H1 (cell line): Measurements from ENCODE around the gene RFPL2.

ENCODE experiments used
- BCL11A ChIP-seq, 2 experiments: IDR thresholded peaks; one replicate each; pipeline ENCODE4 v1.6.1; 2011; ENCODE audit warnings: low read depth in 2 of 2, low read length in 2 of 2, mild to moderate bottlenecking in 2 of 2
- CEBPB ChIP-seq: IDR thresholded peaks from 2 replicates; pipeline ENCODE4 v1.6.1; 2012; ENCODE audit warnings: low read depth, low read length
- CTCF ChIP-seq, 3 experiments: IDR thresholded peaks; 1 replicate in 2 of 3; 2 replicates in 1 of 3; pipeline versions ENCODE4 v1.5.1 to v1.6.1; 2011; ENCODE audit warnings: low read length in 3 of 3, mild to moderate bottlenecking in 3 of 3, inconsistent platforms in 2 of 3, low read depth in 1 of 3, moderate library complexity in 1 of 3; ENCODE audit not compliant: insufficient read depth in 1 of 3; ENCODE audit errors: control extremely low read depth in 1 of 3
- EP300 ChIP-seq, 2 experiments: IDR thresholded peaks; 1 replicate in 1 of 2; 2 replicates in 1 of 2; pipeline ENCODE4 v1.6.1; 2011 to 2012; ENCODE audit warnings: low read depth in 2 of 2, low read length in 2 of 2, mild to moderate bottlenecking in 2 of 2, borderline replicate concordance in 1 of 2, inconsistent platforms in 1 of 2, moderate library complexity in 1 of 2
- EZH2 ChIP-seq: fragments of 200-600 bp; sonication (generic); IDR thresholded peaks from 2 replicates; pipeline ENCODE4 v1.7.1; 2012; ENCODE audit warnings: low read depth, mild to moderate bottlenecking, moderate library complexity, low read length, inconsistent platforms; ENCODE audit not compliant: severe bottlenecking
- GABPA ChIP-seq: IDR thresholded peaks from 2 replicates; pipeline ENCODE4 v1.6.1; 2011; ENCODE audit warnings: mild to moderate bottlenecking, low read length, moderate library complexity, borderline replicate concordance; ENCODE audit not compliant: insufficient read depth
- KDM1A ChIP-seq: fragments of 200-600, 300-600 bp; sonication (generic); IDR thresholded peaks from 2 replicates; pipeline ENCODE4 v1.7.1; 2016; ENCODE audit warnings: mild to moderate bottlenecking, low read length, borderline replicate concordance
- NRF1 ChIP-seq: IDR thresholded peaks from 2 replicates; pipeline ENCODE4 v1.6.1; 2011; ENCODE audit warnings: mild to moderate bottlenecking, low read depth, low read length, improper control_type of control experiment
- POLR2A ChIP-seq, 2 experiments: IDR thresholded peaks; 1 replicate in 1 of 2; 2 replicates in 1 of 2; pipeline ENCODE4 v1.6.1; 2011; ENCODE audit warnings: low read depth in 2 of 2, low read length in 2 of 2, mild to moderate bottlenecking in 2 of 2; ENCODE audit errors: control extremely low read depth in 1 of 2
- POLR2AphosphoS5 ChIP-seq: IDR thresholded peaks from 2 replicates; pipeline ENCODE4 v1.6.1; 2011; ENCODE audit warnings: low read depth, low read length
- TAF7 ChIP-seq: optimal IDR thresholded peaks from 2 replicates; pipeline ENCODE3; 2011; ENCODE audit warnings: low read depth, mild to moderate bottlenecking, inconsistent platforms, low read length, moderate library complexity, borderline replicate concordance
- ZNF274 ChIP-seq: IDR thresholded peaks from 2 replicates; pipeline ENCODE4 v1.7.0; 2012; ENCODE audit warnings: low read length, borderline replicate concordance; ENCODE audit errors: extremely low read depth
- TF ChIP-seq, protein P1 (sequence below): IDR thresholded peaks from 2 replicates; pipeline ENCODE4 v1.6.1; 2011; ENCODE audit warnings: low read depth, mild to moderate bottlenecking, low read length; ENCODE audit not compliant: insufficient read depth

- no peak for TF ChIP-seq EZH2
- no peak for TF ChIP-seq CTCF (IDR thresholded peaks at IDR 0.05; ENCODE audit: control extremely low read depth in 1 of 3, insufficient read depth in 1 of 3, low read depth in 1 of 3, low read length in 3 of 3)
- no peak for TF ChIP-seq CEBPB
- no peak for TF ChIP-seq POLR2A (IDR thresholded peaks at IDR 0.05; ENCODE audit: control extremely low read depth in 1 of 2, low read depth in 2 of 2, low read length in 2 of 2)
- TF ChIP-seq, protein P1, sequence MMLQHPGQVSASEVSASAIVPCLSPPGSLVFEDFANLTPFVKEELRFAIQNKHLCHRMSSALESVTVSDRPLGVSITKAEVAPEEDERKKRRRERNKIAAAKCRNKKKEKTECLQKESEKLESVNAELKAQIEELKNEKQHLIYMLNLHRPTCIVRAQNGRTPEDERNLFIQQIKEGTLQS: no peak
- no peak for TF ChIP-seq POLR2AphosphoS5
- no peak for TF ChIP-seq ZNF274
- no peak for TF ChIP-seq NRF1
- no peak for TF ChIP-seq BCL11A (IDR thresholded peaks at IDR 0.05; ENCODE audit: low read depth in 2 of 2, low read length in 2 of 2)
- TF ChIP-seq KDM1A: no peak
- TF ChIP-seq TAF7: no peak
- TF ChIP-seq GABPA: no peak
- no peak for TF ChIP-seq EP300 (IDR thresholded peaks at IDR 0.05; ENCODE audit: borderline replicate concordance in 1 of 2, low read depth in 2 of 2, low read length in 2 of 2)
Observed at GRCh38 chr22:32158712-32159533, 46.0 kb downstream of the RFPL2 start, which contains the start of gene C22orf42.
